ENCODE results near the gene RPS6KL1. TPM values are rescaled to one million over a fixed set of nuclear protein-coding genes. Genes with fewer than 3 reads are reported as not detected.

Gene RPS6KL1
- polyA plus RNA-seq, 1 donor from 2014 or later = 147 TPM

DNA sequence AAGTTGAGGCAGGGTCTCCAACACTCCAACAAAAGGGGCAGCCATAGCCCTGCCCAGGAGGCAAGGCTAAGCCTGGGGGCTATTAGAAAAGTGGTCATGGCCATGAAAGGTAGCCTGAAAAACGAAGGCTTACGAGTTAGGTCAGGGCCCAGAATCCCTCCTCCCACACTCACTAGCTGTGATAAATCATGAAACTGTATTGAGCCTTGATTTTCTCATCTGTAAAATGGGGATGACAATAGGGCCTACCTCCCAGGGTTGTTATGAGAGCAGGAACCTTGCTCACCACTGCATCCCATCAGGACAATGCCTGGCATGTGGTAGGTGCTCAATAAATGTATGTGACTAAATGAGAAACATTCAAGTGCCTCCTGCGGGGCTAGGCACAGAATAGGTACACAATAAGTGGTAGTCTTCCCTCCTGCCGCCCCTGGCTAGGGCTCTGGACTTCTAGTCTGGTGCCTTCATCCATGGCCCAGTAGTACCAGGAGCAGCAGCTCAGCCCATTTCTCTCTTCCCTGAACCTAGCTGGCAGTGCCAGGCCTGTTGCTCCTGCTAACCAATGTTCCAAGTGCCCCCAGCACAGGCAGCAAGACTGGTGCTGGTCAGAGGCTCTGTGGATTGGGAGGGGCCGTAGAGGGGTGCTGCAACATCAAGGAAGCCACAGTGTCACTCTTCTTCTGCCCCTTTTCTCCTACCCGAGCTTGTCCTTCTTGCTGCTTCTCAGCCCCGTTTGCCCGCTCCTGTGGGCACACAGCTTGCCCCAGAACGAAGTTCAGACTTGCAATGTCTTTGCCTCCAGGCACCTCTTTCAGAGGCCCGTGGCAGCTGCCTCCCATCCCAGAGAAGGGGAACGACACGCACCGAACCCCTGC is 24.5 kb upstream of the RPS6KL1 start:
- Histone ChIP-seq H3K27me3 (ENCODE audit: insufficient read depth, low read depth, low read length) (no peaks in the 10 kb centered on the region), H3K4me3 (ENCODE audit: low read length) (no peak overlapping the region), H3F3A (ENCODE audit: insufficient read depth, low read length, poor library complexity, severe bottlenecking) (no peaks in the 10 kb centered on the region), H3K4me2 (ENCODE audit: low read length) (no peak overlapping the region), H4K20me1 (ENCODE audit: insufficient read depth) (no peaks in the 10 kb centered on the region), H3K36me3 (ENCODE audit: insufficient read depth, low read length) (no peaks in the 10 kb centered on the region), H3K9ac (ENCODE audit: low read length) (no peak overlapping the region), H3K9me2 (ENCODE audit: insufficient read depth, low read length) (no peaks in the 10 kb centered on the region), H3K79me2 (replicated peaks; ENCODE audit: insufficient read depth, low read length) (no peaks in the 10 kb centered on the region), H3K27ac (ENCODE audit: low read length) (no peak overlapping the region), H3K9me3 (ENCODE audit: low read length) (no peaks in the 10 kb centered on the region), H2AFZ (ENCODE audit: low read depth, low read length) (no peak overlapping the region)
- TF ChIP-seq MXI1 (conservative IDR thresholded peaks at IDR 0.05; ENCODE audit: poor library complexity, severe bottlenecking) (no peak), TAF1 (IDR thresholded peaks at IDR 0.05; ENCODE audit: low read depth) (no peak), REST (IDR thresholded peaks at IDR 0.05; ENCODE audit: borderline replicate concordance) (no peak), SMC3 (conservative IDR thresholded peaks at IDR 0.05; ENCODE audit: poor library complexity) (no peak), CTCF (IDR thresholded peaks at IDR 0.05; ENCODE audit: poor library complexity, severe bottlenecking) (no peak), RAD21 (conservative IDR thresholded peaks at IDR 0.05) (no peak), EP300 (conservative IDR thresholded peaks at IDR 0.05; ENCODE audit: poor library complexity, severe bottlenecking) (no peak), POLR2AphosphoS5 (IDR thresholded peaks at IDR 0.05) (no peak), EZH2 (IDR thresholded peaks at IDR 0.05; ENCODE audit: borderline replicate concordance, insufficient read depth, low read length, poor library complexity, severe bottlenecking) (no peak)

DNA sequence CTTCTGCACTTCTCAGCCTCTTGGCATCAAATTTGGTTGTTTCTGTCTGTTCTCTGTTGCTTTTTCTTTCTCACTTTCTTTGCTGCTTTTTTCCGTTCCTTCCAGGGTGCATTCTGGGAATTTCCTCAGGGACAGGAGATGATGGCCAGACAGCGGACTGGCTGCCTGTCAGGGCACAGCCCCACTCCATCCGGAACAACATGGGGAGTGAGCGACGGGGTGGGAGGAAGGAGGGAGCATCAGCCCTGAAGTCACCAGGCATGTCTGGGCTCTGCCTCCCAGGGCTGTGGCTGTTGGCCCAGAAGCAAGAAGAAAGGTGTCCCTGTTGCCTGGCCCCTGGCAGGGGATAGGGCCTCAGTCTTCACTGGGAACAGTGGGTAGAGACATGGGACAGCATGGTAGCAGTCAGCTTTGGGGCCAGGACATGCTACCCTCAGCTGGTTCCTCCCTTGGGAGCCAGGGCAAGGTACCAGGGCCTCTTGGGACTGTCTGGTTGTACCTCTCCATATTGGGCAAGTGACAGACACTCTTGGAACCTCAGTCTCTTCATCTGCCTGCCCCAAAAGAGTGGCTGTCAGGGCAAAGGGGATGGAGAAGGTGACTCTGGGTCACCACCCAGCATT is 23.7 kb upstream of the RPS6KL1 start:
- no peak overlapping the region for H3K4me2 ChIP-seq (ENCODE audit: low read length)
- no peak overlapping the region for H3K4me3 ChIP-seq (ENCODE audit: low read length)
- no peaks in the 10 kb centered on the region for H3K79me2 ChIP-seq (replicated peaks; ENCODE audit: insufficient read depth, low read length)
- H3K9me2 ChIP-seq (ENCODE audit: insufficient read depth, low read length) = no peaks in the 10 kb centered on the region
- no peaks in the 10 kb centered on the region for H3K36me3 ChIP-seq (ENCODE audit: insufficient read depth, low read length)
- H3K27ac ChIP-seq (ENCODE audit: low read length) = no peak overlapping the region
- H4K20me1 ChIP-seq (ENCODE audit: insufficient read depth) = no peaks in the 10 kb centered on the region
- H2AFZ ChIP-seq (ENCODE audit: low read depth, low read length) = no peak overlapping the region
- H3K9me3 ChIP-seq (ENCODE audit: low read length) = no peaks in the 10 kb centered on the region
- no peaks in the 10 kb centered on the region for H3F3A ChIP-seq (ENCODE audit: insufficient read depth, low read length, poor library complexity, severe bottlenecking)
- no peak overlapping the region for H3K9ac ChIP-seq (ENCODE audit: low read length)
- TF ChIP-seq POLR2AphosphoS5 (IDR thresholded peaks at IDR 0.05) (no peak), CTCF (IDR thresholded peaks at IDR 0.05; ENCODE audit: poor library complexity, severe bottlenecking) (peak; percentile 34), TAF1 (IDR thresholded peaks at IDR 0.05; ENCODE audit: low read depth) (no peak), SMC3 (conservative IDR thresholded peaks at IDR 0.05; ENCODE audit: poor library complexity) (peak; percentile 51), RAD21 (conservative IDR thresholded peaks at IDR 0.05) (peak; percentile 24), EZH2 (IDR thresholded peaks at IDR 0.05; ENCODE audit: borderline replicate concordance, insufficient read depth, low read length, poor library complexity, severe bottlenecking) (no peak)
- H3K27me3 ChIP-seq (ENCODE audit: insufficient read depth, low read depth, low read length) = no peaks in the 10 kb centered on the region
